Body of pancreas (tissue), 4 donors: ENCODE measurements around the gene RBM19. TPM values are rescaled to one million over a fixed set of nuclear protein-coding genes. Genes with fewer than 3 reads are reported as not detected.

Experiments used
- ATAC-seq: fragments of 150-250 bp; one replicate; pipeline ENCODE4 v1.9.1; 2016
- DNase-seq, 4 donors: peaks; one replicate each; pipeline ENCODE4 v3.0.0-alpha.2; 2019
- H3K27ac ChIP-seq, 4 donors: fragments of 200-600 bp; sonication (generic); 1 replicate in 3 of 4; 2 replicates in 1 of 4; pipeline versions ENCODE4 v1.5.1 to v1.6.1; 2016 to 2019; ENCODE audit warnings: mild to moderate bottlenecking in 1 of 4, mixed read lengths in 1 of 4, moderate library complexity in 1 of 4
- H3K27me3 ChIP-seq, 2 donors: fragments of 200-600 bp; sonication (generic); one replicate each; pipeline ENCODE4 v1.6.0; 2016; ENCODE audit warnings: mild to moderate bottlenecking in 1 of 2
- H3K36me3 ChIP-seq, 2 donors: fragments of 200-600 bp; sonication (generic); replicated peaks in 1 of 2; 2 replicates each; pipeline ENCODE4 v1.5.1; 2016; ENCODE audit warnings: low read depth in 2 of 2; ENCODE audit not compliant: insufficient read depth in 1 of 2
- H3K4me1 ChIP-seq: fragments of 200-600 bp; sonication (generic); one replicate; pipeline ENCODE4 v1.6.0; 2016
- H3K4me3 ChIP-seq, 2 donors: fragments of 200-600 bp; sonication (generic); 1 replicate in 1 of 2; 2 replicates in 1 of 2; pipeline ENCODE4 v1.5.1; 2016 to 2019
- H3K9me3 ChIP-seq, 3 donors: fragments of 200-600 bp; sonication (generic); 1 replicate in 2 of 3; 2 replicates in 1 of 3; pipeline ENCODE4 v1.5.1; 2016
- POLR2A ChIP-seq, 3 donors: fragments of 450-650 bp; IDR thresholded peaks; one replicate each; pipeline ENCODE4 v1.6.1; 2016; ENCODE audit warnings: antibody characterized with exemption in 3 of 3, mild to moderate bottlenecking in 2 of 3
- WGBS, 2 donors: methylation state at CpG; one replicate each; pipeline ENCODE4 v1.1.5; 2017; 5-methylcytosine and 5-hydroxymethylcytosine counted together
- intact Hi-C: fragments of 100-400 bp; cut with DNase I; formaldehyde crosslinking; loops from one replicate; pipeline ENCODE4 v1.15.1; 2023
- total RNA-seq, 2 donors: library from RNA; depleted of rRNA; stranded (reverse); fragments of >200 nt; gene quantifications; one replicate each; pipeline ENCODE4 v1.1.0, GENCODE V29; 2016
- TF ChIP-seq, protein P1 (sequence below), 7 experiments: fragments of 450-650 bp in 4 of 7; fragments of 200-600 bp in 3 of 7; sonication (generic) in 3 of 7; IDR thresholded peaks; one replicate each; pipeline ENCODE4 v1.5.1; 2016 to 2019; ENCODE audit warnings: antibody characterized with exemption in 7 of 7

RBM19 gene
- total RNA-seq, 2 donors from 2014 or later: 18.4 to 36.3 TPM

DNA sequence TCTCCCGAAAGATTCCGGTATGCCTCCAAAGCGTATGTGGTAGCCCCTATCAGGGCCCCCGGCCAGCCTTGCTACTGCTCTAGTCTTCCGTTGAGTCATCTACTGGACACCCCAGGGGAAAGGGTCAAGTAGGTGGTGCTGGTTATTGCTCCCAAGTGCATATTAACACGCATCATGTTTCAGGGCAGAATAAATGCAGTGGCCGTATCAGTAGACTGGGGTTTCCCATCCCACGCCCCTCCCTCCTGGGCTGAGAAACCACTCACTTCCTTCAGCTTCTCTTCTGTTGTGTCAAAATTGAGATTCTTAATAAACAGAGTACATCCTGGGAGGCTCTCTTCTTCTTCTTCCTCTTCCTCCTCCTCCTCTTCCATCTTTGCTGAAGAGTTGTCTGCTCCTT, 39.3 kb downstream of the RBM19 start:
- TF ChIP-seq, protein P1, sequence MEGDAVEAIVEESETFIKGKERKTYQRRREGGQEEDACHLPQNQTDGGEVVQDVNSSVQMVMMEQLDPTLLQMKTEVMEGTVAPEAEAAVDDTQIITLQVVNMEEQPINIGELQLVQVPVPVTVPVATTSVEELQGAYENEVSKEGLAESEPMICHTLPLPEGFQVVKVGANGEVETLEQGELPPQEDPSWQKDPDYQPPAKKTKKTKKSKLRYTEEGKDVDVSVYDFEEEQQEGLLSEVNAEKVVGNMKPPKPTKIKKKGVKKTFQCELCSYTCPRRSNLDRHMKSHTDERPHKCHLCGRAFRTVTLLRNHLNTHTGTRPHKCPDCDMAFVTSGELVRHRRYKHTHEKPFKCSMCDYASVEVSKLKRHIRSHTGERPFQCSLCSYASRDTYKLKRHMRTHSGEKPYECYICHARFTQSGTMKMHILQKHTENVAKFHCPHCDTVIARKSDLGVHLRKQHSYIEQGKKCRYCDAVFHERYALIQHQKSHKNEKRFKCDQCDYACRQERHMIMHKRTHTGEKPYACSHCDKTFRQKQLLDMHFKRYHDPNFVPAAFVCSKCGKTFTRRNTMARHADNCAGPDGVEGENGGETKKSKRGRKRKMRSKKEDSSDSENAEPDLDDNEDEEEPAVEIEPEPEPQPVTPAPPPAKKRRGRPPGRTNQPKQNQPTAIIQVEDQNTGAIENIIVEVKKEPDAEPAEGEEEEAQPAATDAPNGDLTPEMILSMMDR (IDR thresholded peaks at IDR 0.05): no peak
- TF ChIP-seq POLR2A (IDR thresholded peaks at IDR 0.05): no peak
- Histone ChIP-seq H3K9me3 (no peaks in the 10 kb centered on the region), H3K4me3 (no peak overlapping the region), H3K4me1 (no peaks in the 10 kb centered on the region), H3K36me3 (peaks cover 0 to 19% of the 10 kb centered on the region in 2 donors), H3K27me3 (no peaks in the 10 kb centered on the region), H3K27ac (no peak overlapping the region)
- 91 to 92% methylated on average over 8 of the region's 8 CpGs for WGBS, 2 donors
- ATAC-seq (no peak), DNase-seq (no peak)
- intact Hi-C loops: no loop called here

DNA sequence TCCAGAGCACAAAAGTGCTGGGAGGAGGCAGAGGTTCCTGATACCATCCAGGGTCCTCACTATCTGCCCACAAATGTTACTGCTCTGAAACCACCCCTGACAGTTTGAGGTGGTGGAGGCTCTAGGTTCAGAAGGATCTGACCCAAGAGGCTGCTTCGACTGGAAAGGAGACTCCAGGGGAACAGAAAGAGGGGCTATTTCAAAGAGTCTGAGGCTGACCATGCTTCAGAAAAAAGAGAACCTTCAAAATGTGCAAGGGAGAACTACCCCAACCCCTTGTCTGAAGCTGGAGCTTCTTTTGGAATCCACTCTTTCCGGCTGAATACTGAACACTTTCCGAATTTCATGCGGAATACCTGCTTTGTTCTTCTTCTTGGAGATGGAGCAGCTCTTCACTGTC, 41.8 kb downstream of the RBM19 start:
- ATAC-seq (no peak), DNase-seq (no peak)
- Histone ChIP-seq H3K9me3 (no peaks in the 10 kb centered on the region), H3K36me3 (peaks cover 0 to 22% of the 10 kb centered on the region in 2 donors), H3K27ac (no peak overlapping the region), H3K4me3 (no peak overlapping the region), H3K27me3 (no peaks in the 10 kb centered on the region), H3K4me1 (no peaks in the 10 kb centered on the region)
- intact Hi-C loops: no loop called here
- TF ChIP-seq, protein P1 (IDR thresholded peaks at IDR 0.05): no peak
- no peak for TF ChIP-seq POLR2A (IDR thresholded peaks at IDR 0.05)
- 77 to 78% methylated on average over 4 of the region's 4 CpGs for WGBS, 2 donors

DNA sequence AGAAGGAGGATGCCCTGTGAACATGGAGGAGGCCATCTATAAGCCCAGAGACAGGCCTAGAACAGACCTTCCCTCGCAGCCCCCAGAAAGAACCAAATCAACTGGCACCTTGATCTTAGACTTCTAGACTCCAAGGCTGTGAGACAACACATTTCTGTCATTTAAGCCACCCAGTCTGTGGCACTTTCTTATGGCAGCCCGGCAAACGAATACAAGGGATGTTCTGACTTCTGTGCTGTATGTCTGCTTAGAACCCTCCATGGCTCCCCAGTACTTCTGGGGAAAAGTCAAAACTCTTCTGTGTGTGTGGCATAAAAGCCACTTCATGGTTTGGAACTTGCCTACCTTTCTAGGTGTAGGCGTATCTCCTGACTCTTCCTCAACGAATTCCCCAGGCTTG, 42.9 kb downstream of the RBM19 start:
- Histone ChIP-seq H3K4me3 (no peak overlapping the region), H3K27ac (no peak overlapping the region), H3K4me1 (no peaks in the 10 kb centered on the region), H3K9me3 (no peaks in the 10 kb centered on the region), H3K27me3 (no peaks in the 10 kb centered on the region), H3K36me3 (peaks cover 0 to 21% of the 10 kb centered on the region in 2 donors)
- intact Hi-C loops: no loop called here
- ATAC-seq (no peak), DNase-seq (no peak)
- WGBS, 2 donors: 92 to 94% methylated on average over 5 of the region's 5 CpGs
- TF ChIP-seq, protein P1 (IDR thresholded peaks at IDR 0.05): no peak
- no peak for TF ChIP-seq POLR2A (IDR thresholded peaks at IDR 0.05)

DNA sequence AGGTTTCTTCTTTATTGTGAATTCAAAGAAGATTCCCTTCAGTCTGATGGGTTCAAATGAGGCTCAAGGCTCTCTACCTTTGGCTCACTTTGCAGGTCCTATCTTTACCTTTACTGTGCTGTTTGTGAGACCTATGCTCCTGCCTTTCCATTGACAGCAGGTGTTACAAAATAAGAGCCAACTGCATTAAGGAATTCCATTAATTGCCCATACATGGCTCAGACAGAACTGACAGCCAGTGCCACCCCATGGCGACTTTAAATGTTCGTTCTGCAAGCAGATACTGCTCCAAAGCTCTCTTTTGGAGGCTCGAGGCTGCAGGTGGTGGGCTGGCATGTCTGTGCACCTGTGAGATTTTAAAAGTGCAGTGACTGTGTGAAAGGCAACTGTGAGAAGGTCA, 44.7 kb downstream of the RBM19 start:
- Histone ChIP-seq H3K9me3 (no peaks in the 10 kb centered on the region), H3K27ac (no peak overlapping the region), H3K36me3 (peaks cover 0 to 21% of the 10 kb centered on the region in 2 donors), H3K27me3 (no peaks in the 10 kb centered on the region), H3K4me1 (no peaks in the 10 kb centered on the region), H3K4me3 (no peak overlapping the region)
- no peak for TF ChIP-seq POLR2A (IDR thresholded peaks at IDR 0.05)
- TF ChIP-seq, protein P1 (IDR thresholded peaks at IDR 0.05): no peak
- DNase-seq: no peak
- ATAC-seq: no peak
- WGBS, 2 donors: 74 to 88% methylated on average over 3 of the region's 3 CpGs
- intact Hi-C loops: no loop called here

DNA sequence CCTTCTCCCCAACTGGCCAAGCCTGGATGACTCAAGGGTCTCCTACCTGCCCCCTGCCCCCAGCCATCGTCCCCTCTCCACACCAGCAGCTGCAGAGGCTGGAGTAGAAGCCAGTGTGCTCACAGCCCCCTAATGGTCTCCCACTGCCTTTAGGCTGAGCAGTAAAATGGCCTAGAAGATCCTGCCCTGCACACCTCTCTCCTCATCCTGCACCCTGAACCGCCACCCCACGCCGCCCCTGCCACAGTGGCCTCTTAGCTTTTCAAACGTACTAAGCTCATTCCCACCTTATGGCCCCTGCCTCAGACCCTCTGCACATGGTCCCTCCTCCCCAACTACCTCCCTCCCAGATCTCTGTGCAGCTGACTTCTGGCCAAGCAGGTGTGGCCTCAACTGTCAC, 46.3 kb downstream of the RBM19 start:
- intact Hi-C loops: loop anchor here (10.0 kb wide), 2 partner anchors 455 to 485 kb away; no protein-coding TSS in a partner anchor
- H3K36me3 ChIP-seq: peaks cover 0 to 22% of the 10 kb centered on the region in 2 donors

More for the DNA sequence above, 46.3 kb downstream of the RBM19 start:
- DNase-seq (no peak), ATAC-seq (no peak)
- H3K4me3 ChIP-seq: no peak overlapping the region
- H3K27me3 ChIP-seq: no peaks in the 10 kb centered on the region
- WGBS, 2 donors: 91 to 95% methylated on average over 4 to 5 of the region's 5 CpGs
- TF ChIP-seq, protein P1 (IDR thresholded peaks at IDR 0.05): no peak
- TF ChIP-seq POLR2A (IDR thresholded peaks at IDR 0.05): no peak
- H3K9me3 ChIP-seq: no peaks in the 10 kb centered on the region
- H3K4me1 ChIP-seq: no peaks in the 10 kb centered on the region
- H3K27ac ChIP-seq: no peak overlapping the region
